Pancreas (tissue), 10 donors: ENCODE data around the gene MAPT. TPM values are rescaled to one million over a fixed set of nuclear protein-coding genes. Genes with fewer than 3 reads are reported as not detected.
"Not testable (repeated sequence)": the region's sequence is repeated elsewhere in the genome, so short reads cannot be mapped to it uniquely, and the experiment has no call there.

Source experiments
- ATAC-seq, 4 donors: fragments of 200-7000 bp; cut with Tn5 transposase; one replicate each; pipeline versions ENCODE4 v1.8.0 to v1.9.1; 2020; ENCODE audit warnings: mild to moderate bottlenecking in 4 of 4, moderate library complexity in 4 of 4
- DNase-seq, 6 donors: peaks; one replicate each; pipeline ENCODE4 v3.0.0-alpha.2; 2020
- FAIRE-seq: peaks from 2 replicates; lab custom pipeline; 2012; peaks lifted over from hg19 to GRCh38; lab: Jason Lieb, UNC
- H3K27ac ChIP-seq, 4 donors: fragments of 200-600 bp; sonication (generic); 1 replicate in 3 of 4; 2 replicates in 1 of 4; pipeline versions ENCODE4 v1.5.0 to v1.8.0; 2020
- H3K27me3 ChIP-seq, 4 donors: fragments of 200-600 bp; one replicate each; pipeline ENCODE4 v1.8.0; 2021
- H3K36me3 ChIP-seq, 3 donors: fragments of 200-600 bp; sonication (generic) in 1 of 3; one replicate each; pipeline versions ENCODE4 v1.5.0 to v1.8.0; 2020 to 2021
- H3K4me1 ChIP-seq, 3 donors: fragments of 200-600 bp; one replicate each; pipeline ENCODE4 v1.8.0; 2021
- H3K4me3 ChIP-seq, 4 donors: fragments of 200-600 bp; sonication (generic) in 2 of 4; one replicate each; pipeline versions ENCODE4 v1.5.0 to v1.8.0; 2020 to 2021
- H3K9me3 ChIP-seq, 4 donors: fragments of 200-600 bp; one replicate each; pipeline ENCODE4 v1.8.0; 2021
- CTCF ChIP-seq, 4 donors: fragments of 200-600 bp; sonication (generic) in 3 of 4; IDR thresholded peaks; one replicate each; pipeline versions ENCODE4 v1.5.0 to v1.8.0; 2021; ENCODE audit warnings: antibody characterized with exemption in 4 of 4
- WGBS, 2 donors: extraction: QIAGEN DNeasy Blood & Tissue Kit; methylation state at CpG; one replicate each; pipeline ENCODE4 v1.1.7; 2013; 5-methylcytosine and 5-hydroxymethylcytosine counted together
- intact Hi-C, 3 donors: fragments of 100-400 bp; cut with DNase I; formaldehyde crosslinking; loops; one replicate each; pipeline versions ENCODE4 v1.11.1 to v1.14.2; 2022
- polyA plus RNA-seq, 2 donors: library from polyadenylated mRNA; stranded (reverse); fragments of 200-250 nt; gene quantifications; one replicate each; pipeline ENCODE4 v1.2.3, GENCODE V29; 2013
- total RNA-seq, 6 donors: library from RNA; stranded (reverse); fragmentation: NEBNext Ultra II Directional in 4 of 6; extraction: Animal tissue kit (Norgen Biotek cat#: 25700) in 4 of 6; gene quantifications; one replicate each; pipeline versions ENCODE4 v1.2.1 to v1.2.4, GENCODE V29; 2021 to 2023
- donor health status: healthy with polysubstance abuse.
- donor health status: DM: no; HTN: no; CAD: no; lungs with moderate emphysema.
- donor health status: DM: no; HTN: no; CAD: no.
- donor health status: control.
- donor health status: control.
- donor health status: Bipolar disorder and iron deficiency.
- donor health status: DM: yes; HTN: yes; CAD: no.
- donor health status: DM: no; HTN: no; CAD: no.
- donor health status: DM: no; HTN: no; CAD: no.
- donor health status: DM: yes; HTN: yes; CAD: no.

The MAPT gene
- total and polyA plus RNA-seq, 8 donors, result 1.1 to 3.2 (median 1.7) TPM

DNA sequence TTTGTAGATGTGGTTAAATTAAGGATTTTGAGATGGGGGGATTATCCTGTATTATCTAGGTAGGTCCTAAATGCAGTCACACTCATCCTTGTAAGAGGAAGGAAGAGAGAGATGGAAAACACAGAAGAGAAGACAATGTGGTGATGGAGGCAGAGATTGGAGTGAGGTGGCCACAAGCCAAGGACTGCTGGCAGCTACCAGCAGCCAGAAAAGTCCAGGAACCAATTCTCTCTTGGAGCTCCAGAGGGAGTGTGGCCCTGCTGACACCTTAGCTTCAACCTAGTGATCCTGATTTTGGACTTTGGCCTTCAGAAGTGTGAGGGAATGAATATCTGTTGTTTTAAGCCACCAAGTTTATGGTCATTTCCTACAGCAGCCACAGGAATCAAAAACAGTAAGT is 18.0 kb downstream of the MAPT start:
- no peak for TF ChIP-seq CTCF (IDR thresholded peaks at IDR 0.05)

DNA sequence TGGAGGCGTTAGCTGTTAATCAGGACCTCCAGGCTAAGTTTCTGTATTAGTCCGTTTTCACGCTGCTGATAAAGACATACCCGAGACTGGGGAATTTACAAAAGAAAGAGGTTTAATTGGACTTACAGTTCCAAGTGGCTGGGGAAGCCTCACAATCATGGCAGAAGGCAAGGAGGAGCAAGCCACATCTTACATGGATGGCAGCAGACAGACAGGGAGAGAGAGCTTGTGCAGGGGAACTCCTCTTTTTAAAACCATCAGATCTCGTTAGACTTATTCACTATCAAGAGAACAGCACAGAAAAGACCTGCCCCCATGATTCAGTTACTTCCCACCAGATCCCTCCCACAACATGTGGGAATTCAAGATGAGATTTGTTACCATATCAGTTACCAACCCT is 18.7 kb downstream of the MAPT start:
- DNase-seq, H3K27ac ChIP-seq, H3K4me3 ChIP-seq, H3K9me3 ChIP-seq, H3K27me3 ChIP-seq, FAIRE-seq, ATAC-seq, intact Hi-C loops, H3K4me1 ChIP-seq, H3K36me3 ChIP-seq: not testable (repeated sequence)
- WGBS, 2 donors, result 83 to 92% methylated on average over 5 of the region's 5 CpGs

More for the DNA sequence above, 18.0 kb downstream of the MAPT start:
- ATAC-seq (no peak), DNase-seq (no peak), FAIRE-seq (no peak)
- H3K27ac ChIP-seq, result no peak overlapping the region
- H3K4me1 ChIP-seq, result no peaks in the 10 kb centered on the region
- no peaks in the 10 kb centered on the region for H3K27me3 ChIP-seq
- intact Hi-C loops, result no loop called here
- no peak overlapping the region for H3K4me3 ChIP-seq
- no peaks in the 10 kb centered on the region for H3K9me3 ChIP-seq
- H3K36me3 ChIP-seq, result no peaks in the 10 kb centered on the region

GRCh38 chr17:45914047-45914717 is 19.8 kb downstream of the MAPT start:
- Histone ChIP-seq H3K4me1 (no peaks in the 10 kb centered on the region), H3K36me3 (no peaks in the 10 kb centered on the region), H3K27ac (no peak overlapping the region), H3K9me3 (no peaks in the 10 kb centered on the region), H3K4me3 (no peak overlapping the region), H3K27me3 (no peaks in the 10 kb centered on the region)
- intact Hi-C loops, result no loop called here
- 72 to 78% methylated on average over 10 of the region's 10 CpGs for WGBS, 2 donors
- DNase-seq (no peak), ATAC-seq (no peak), FAIRE-seq (no peak)
- TF ChIP-seq CTCF (IDR thresholded peaks at IDR 0.05), result no peak

GRCh38 chr17:45915263-45915662 is 20.9 kb downstream of the MAPT start:
- Histone ChIP-seq H3K9me3 (no peaks in the 10 kb centered on the region), H3K4me3 (no peak overlapping the region), H3K36me3 (no peaks in the 10 kb centered on the region), H3K4me1 (no peaks in the 10 kb centered on the region), H3K27me3 (no peaks in the 10 kb centered on the region), H3K27ac (no peak overlapping the region)
- TF ChIP-seq CTCF (IDR thresholded peaks at IDR 0.05), result no peak
- 80 to 82% methylated on average over 4 of the region's 4 CpGs for WGBS, 2 donors
- no peak for FAIRE-seq
- intact Hi-C loops, result no loop called here
- no peak for ATAC-seq
- DNase-seq, result no peak

GRCh38 chr17:45917081-45917480 is 22.7 kb downstream of the MAPT start:
- intact Hi-C loops, result no loop called here
- ATAC-seq (no peak), DNase-seq (no peak), FAIRE-seq (no peak)
- H3K9me3 ChIP-seq, result no peaks in the 10 kb centered on the region
- no peaks in the 10 kb centered on the region for H3K36me3 ChIP-seq
- no peak for TF ChIP-seq CTCF (IDR thresholded peaks at IDR 0.05)
- H3K4me3 ChIP-seq, result no peak overlapping the region
- 57 to 73% methylated on average over 7 of the region's 7 CpGs for WGBS, 2 donors
- H3K27me3 ChIP-seq, result no peaks in the 10 kb centered on the region
- H3K27ac ChIP-seq, result no peak overlapping the region
- H3K4me1 ChIP-seq, result no peaks in the 10 kb centered on the region
